OCI-LY1 (cell line): ENCODE measurements around the gene IGF2BP3.

ENCODE experiments used
- H2AFZ ChIP-seq: fragments of 200-600 bp; sonication (generic), shearing (Covaris generic); 2 replicates; pipeline ENCODE4 v1.6.0; 2014; ENCODE audit warnings: antibody characterized with exemption, mild to moderate bottlenecking, low read length
- H3F3A ChIP-seq: fragments of 200-600 bp; sonication (generic), shearing (Covaris generic); 2 replicates; pipeline ENCODE4 v1.6.0; 2014; ENCODE audit warnings: mild to moderate bottlenecking, antibody characterized with exemption, low read length, moderate library complexity; ENCODE audit not compliant: insufficient read depth
- H3K27ac ChIP-seq: fragments of 200-600 bp; sonication (generic); 2 replicates; pipeline ENCODE4 v1.5.1; 2014; ENCODE audit warnings: low read length, mixed run types, mild to moderate bottlenecking, low read depth; ENCODE audit not compliant: poor library complexity, severe bottlenecking
- H3K27me3 ChIP-seq: fragments of 200-600 bp; sonication (generic); 2 replicates; pipeline ENCODE4 v1.6.0; 2014; ENCODE audit warnings: antibody characterized with exemption, mild to moderate bottlenecking, low read length, moderate library complexity; ENCODE audit not compliant: insufficient read depth
- H3K36me3 ChIP-seq: fragments of 200-600 bp; sonication (generic); 2 replicates; pipeline ENCODE4 v1.6.1; 2014; ENCODE audit warnings: mild to moderate bottlenecking, antibody characterized with exemption, low read length, moderate library complexity, mixed read lengths; ENCODE audit not compliant: insufficient read depth
- H3K4me1 ChIP-seq: fragments of 200-600 bp; sonication (generic); 2 replicates; pipeline ENCODE4 v1.5.1; 2014; ENCODE audit warnings: mild to moderate bottlenecking, low read length, moderate library complexity; ENCODE audit not compliant: insufficient read depth, severe bottlenecking
- H3K4me2 ChIP-seq: fragments of 200-600 bp; sonication (generic), shearing (Covaris generic); 2 replicates; pipeline ENCODE4 v1.6.1; 2014; ENCODE audit warnings: low read length
- H3K4me3 ChIP-seq: fragments of 200-600 bp; sonication (generic); 2 replicates; pipeline ENCODE4 v1.5.1; 2014; ENCODE audit warnings: low read length, low read depth, mild to moderate bottlenecking, mixed read lengths; ENCODE audit not compliant: poor library complexity, severe bottlenecking
- H3K79me2 ChIP-seq: fragments of 200-600 bp; shearing (Covaris generic); 2 replicates; pipeline ENCODE4 v1.6.1; 2016; ENCODE audit warnings: mixed run types, low read length, mixed read lengths; ENCODE audit not compliant: insufficient read depth
- H3K9ac ChIP-seq: fragments of 200-600 bp; sonication (generic), shearing (Covaris generic); 2 replicates; pipeline ENCODE4 v1.6.1; 2014; ENCODE audit warnings: mild to moderate bottlenecking, low read length, mixed read lengths
- H3K9me2 ChIP-seq: fragments of 200-600 bp; sonication (generic), shearing (Covaris generic); 2 replicates; pipeline ENCODE4 v1.6.1; 2014; ENCODE audit warnings: low read depth, mild to moderate bottlenecking, low read length, mixed read lengths
- H3K9me3 ChIP-seq: fragments of 200-600 bp; shearing (Covaris generic); 2 replicates; pipeline ENCODE4 v1.6.1; 2014; ENCODE audit warnings: low read length, mixed read lengths
- H4K20me1 ChIP-seq: fragments of 200-600 bp; sonication (generic), shearing (Covaris generic); 2 replicates; pipeline ENCODE4 v1.6.0; 2016; ENCODE audit warnings: mild to moderate bottlenecking, low read length; ENCODE audit not compliant: insufficient read depth
- CTCF ChIP-seq: fragments of 200-600 bp; sonication (generic), shearing (Covaris generic); IDR thresholded peaks from 2 replicates; pipeline ENCODE4 v1.5.1; 2017; ENCODE audit warnings: mild to moderate bottlenecking, antibody characterized with exemption, low read length, moderate library complexity, mixed read lengths
- EZH2 ChIP-seq: fragments of 200-600 bp; sonication (generic), shearing (Covaris generic); IDR thresholded peaks from 2 replicates; pipeline ENCODE4 v1.8.0; 2017; ENCODE audit warnings: borderline replicate concordance, mixed run types, mild to moderate bottlenecking, antibody characterized with exemption, low read length, moderate library complexity, mixed read lengths

IGF2BP3 gene

GRCh38 chr7:23372611-23373010, 97.7 kb downstream of the IGF2BP3 start:
- H3K9me3 ChIP-seq: no peaks in the 10 kb centered on the region
- H3K27ac ChIP-seq: peak overlapping the region; percentile 98
- TF ChIP-seq EZH2: no peak
- H3K9ac ChIP-seq: peak overlapping the region; percentile 69
- 0 out of 2 replicates have a peak, but pooled peaks cover 9% of the 10 kb centered on the region for H3K79me2 ChIP-seq
- peaks cover 86% of the 10 kb centered on the region for H3K4me1 ChIP-seq
- H2AFZ ChIP-seq: no peak overlapping the region
- H3K9me2 ChIP-seq: no peaks in the 10 kb centered on the region
- H3K27me3 ChIP-seq: no peaks in the 10 kb centered on the region
- H3K4me2 ChIP-seq: peak overlapping the region; percentile 70
- peaks cover 25% of the 10 kb centered on the region for H3F3A ChIP-seq
- H3K36me3 ChIP-seq: peaks cover 15% of the 10 kb centered on the region; the same call in 1 of the 2 replicates
- H4K20me1 ChIP-seq: no peaks in the 10 kb centered on the region
- peak overlapping the region; percentile 45 for H3K4me3 ChIP-seq

GRCh38 chr7:23371654-23372053, 98.6 kb downstream of the IGF2BP3 start:
- peak overlapping the region; percentile 70 for H3K4me2 ChIP-seq
- H3K4me3 ChIP-seq: peak overlapping the region; percentile 3
- TF ChIP-seq EZH2: no peak
- no peak for TF ChIP-seq CTCF
- H3K36me3 ChIP-seq: peaks cover 10% of the 10 kb centered on the region; the same call in 1 of the 2 replicates
- 0 out of 2 replicates have a peak, but pooled peaks cover 9% of the 10 kb centered on the region for H3K79me2 ChIP-seq
- no peaks in the 10 kb centered on the region for H3K9me3 ChIP-seq
- H3K4me1 ChIP-seq: peaks cover 96% of the 10 kb centered on the region
- H3K9me2 ChIP-seq: no peaks in the 10 kb centered on the region
- H4K20me1 ChIP-seq: no peaks in the 10 kb centered on the region
- H3K27me3 ChIP-seq: no peaks in the 10 kb centered on the region
- H3K27ac ChIP-seq: peak overlapping the region; percentile 98
- peak overlapping the region; percentile 69 for H3K9ac ChIP-seq
- no peak overlapping the region for H2AFZ ChIP-seq
- peaks cover 25% of the 10 kb centered on the region for H3F3A ChIP-seq

GRCh38 chr7:23369695-23370404, 100.4 kb downstream of the IGF2BP3 start:
- peak overlapping the region; percentile 35 for H3K4me3 ChIP-seq
- TF ChIP-seq EZH2 (no peak), CTCF (no peak)
- H3K36me3 ChIP-seq: peaks cover 11% of the 10 kb centered on the region; the same call in 1 of the 2 replicates
- H3K9me3 ChIP-seq: no peaks in the 10 kb centered on the region
- H2AFZ ChIP-seq: no peak overlapping the region
- H3K79me2 ChIP-seq: 0 out of 2 replicates have a peak, but pooled peaks cover 16% of the 10 kb centered on the region
- peaks cover 94% of the 10 kb centered on the region for H3K4me1 ChIP-seq
- H3K9me2 ChIP-seq: no peaks in the 10 kb centered on the region
- H3K27me3 ChIP-seq: no peaks in the 10 kb centered on the region
- H4K20me1 ChIP-seq: no peaks in the 10 kb centered on the region
- peak overlapping the region; percentile 53 for H3K9ac ChIP-seq
- H3F3A ChIP-seq: peaks cover 25% of the 10 kb centered on the region
- peak overlapping the region; percentile 60 for H3K4me2 ChIP-seq
- peak overlapping the region; percentile 98 for H3K27ac ChIP-seq
